Measurements from ENCODE around the gene TRMU.

TRMU gene

GRCh38 chr22:46355996-46356471 lies 20.5 kb downstream of the TRMU start:
- no peak for DNase-seq (ENCODE audit: low read depth, low spot score)

GRCh38 chr22:46356496-46357480 lies 21.3 kb downstream of the TRMU start:
- no peak for DNase-seq (ENCODE audit: low read depth, low spot score)

- DNase-seq (ENCODE audit: low read depth, low spot score), result no peak
These were observed 22.4 kb downstream of the TRMU start for GRCh38 chr22:46357711-46358520.

- DNase-seq (ENCODE audit: low read depth, low spot score), result no peak
These were observed 23.3 kb downstream of the TRMU start for GRCh38 chr22:46358766-46359165.

- no peak for DNase-seq (ENCODE audit: low read depth, low spot score)
These were observed 23.8 kb downstream of the TRMU start for GRCh38 chr22:46359362-46359761.

- DNase-seq (ENCODE audit: low read depth, low spot score), result no peak
These were observed 24.6 kb downstream of the TRMU start for GRCh38 chr22:46360097-46360496.

GRCh38 chr22:46360891-46361290 lies 25.4 kb downstream of the TRMU start:
- no peak for DNase-seq (ENCODE audit: low read depth, low spot score)

- DNase-seq (ENCODE audit: low read depth, low spot score), result no peak
These were observed 26.3 kb downstream of the TRMU start for GRCh38 chr22:46361826-46362202.

GRCh38 chr22:46362203-46362933 lies 26.9 kb downstream of the TRMU start:
- no peak for DNase-seq (ENCODE audit: low read depth, low spot score)

- no peak for DNase-seq (ENCODE audit: low read depth, low spot score)
These were observed 27.5 kb downstream of the TRMU start for GRCh38 chr22:46362934-46363515.

GRCh38 chr22:46363611-46364321 lies 28.3 kb downstream of the TRMU start:
- DNase-seq (ENCODE audit: low read depth, low spot score), result no peak

- peak; percentile 71 for DNase-seq (ENCODE audit: low read depth, low spot score)
These were observed 29.0 kb downstream of the TRMU start for GRCh38 chr22:46364341-46365165.

- no peak for DNase-seq (ENCODE audit: low read depth, low spot score)
These were observed 29.7 kb downstream of the TRMU start for GRCh38 chr22:46365166-46365624.

- no peak for DNase-seq (ENCODE audit: low read depth, low spot score)
These were observed 30.8 kb downstream of the TRMU start for GRCh38 chr22:46366327-46366731.

GRCh38 chr22:46366801-46367706 lies 31.5 kb downstream of the TRMU start:
- DNase-seq (ENCODE audit: low read depth, low spot score), result peak; percentile 50

GRCh38 chr22:46367707-46368191 lies 32.2 kb downstream of the TRMU start:
- DNase-seq (ENCODE audit: low read depth, low spot score), result peak; percentile 89

GRCh38 chr22:46368422-46368821 lies 32.9 kb downstream of the TRMU start:
- DNase-seq (ENCODE audit: low read depth, low spot score), result no peak

Measured in ELF-1 (cell line).